HG03196 (cell line): ENCODE measurements around the gene SDK2.

Source experiments
- ATAC-seq: cut with Tn5 transposase; IDR thresholded peaks from one replicate; pipeline ENCODE4 v1.9.1; 2021; ENCODE audit not compliant: unreplicated experiment

Gene SDK2

GRCh38 chr17:73613271-73614233 is 30.7 kb downstream of the SDK2 start:
- no peak for ATAC-seq

GRCh38 chr17:73612031-73612472 is 32.2 kb downstream of the SDK2 start:
- ATAC-seq, result no peak

- no peak for ATAC-seq
These were observed 32.6 kb downstream of the SDK2 start for GRCh38 chr17:73611630-73612029.

- ATAC-seq, result no peak
These were observed 33.8 kb downstream of the SDK2 start for GRCh38 chr17:73610331-73610911.

- ATAC-seq, result no peak
These were observed 34.5 kb downstream of the SDK2 start for GRCh38 chr17:73609758-73610157.

- ATAC-seq, result no peak
These were observed 35.2 kb downstream of the SDK2 start for GRCh38 chr17:73609060-73609459.

- ATAC-seq, result no peak
These were observed 38.8 kb downstream of the SDK2 start for GRCh38 chr17:73605444-73605843.

- no peak for ATAC-seq
These were observed 39.8 kb downstream of the SDK2 start for GRCh38 chr17:73604476-73604875.

GRCh38 chr17:73603971-73604370 is 40.3 kb downstream of the SDK2 start:
- no peak for ATAC-seq

- ATAC-seq, result no peak
These were observed 44.0 kb downstream of the SDK2 start for GRCh38 chr17:73600103-73600871.

- ATAC-seq, result no peak
These were observed 44.6 kb downstream of the SDK2 start for GRCh38 chr17:73599599-73599998.

- no peak for ATAC-seq
These were observed 46.0 kb downstream of the SDK2 start for GRCh38 chr17:73598212-73598611.

GRCh38 chr17:73595931-73596330 is 48.3 kb downstream of the SDK2 start:
- no peak for ATAC-seq

GRCh38 chr17:73595479-73595878 is 48.8 kb downstream of the SDK2 start:
- no peak for ATAC-seq

GRCh38 chr17:73595068-73595467 is 49.2 kb downstream of the SDK2 start:
- ATAC-seq, result no peak

- ATAC-seq, result no peak
These were observed 49.6 kb downstream of the SDK2 start for GRCh38 chr17:73594598-73594997.

- no peak for ATAC-seq
These were observed 50.2 kb downstream of the SDK2 start for GRCh38 chr17:73594025-73594424.

GRCh38 chr17:73593249-73593965 is 50.8 kb downstream of the SDK2 start:
- no peak for ATAC-seq

- ATAC-seq, result no peak
These were observed 51.7 kb downstream of the SDK2 start for GRCh38 chr17:73592501-73592961.

- no peak for ATAC-seq
These were observed 52.2 kb downstream of the SDK2 start for GRCh38 chr17:73592079-73592415.
